Neural cell (in vitro differentiated cells): ENCODE results near the gene EDA. TPM values are rescaled to one million over a fixed set of nuclear protein-coding genes. Genes with fewer than 3 reads are reported as not detected.

Experiments
- H2AFZ ChIP-seq: fragments of 200-600, 300-800 bp; sonication (generic), shearing (Covaris generic); 2 replicates; pipeline ENCODE4 v1.6.0; 2014; ENCODE audit warnings: low read depth, mild to moderate bottlenecking, antibody characterized with exemption, low read length, moderate library complexity
- H3F3A ChIP-seq: fragments of 200-600 bp; shearing (Covaris generic); 2 replicates; pipeline ENCODE4 v1.6.1; 2016; ENCODE audit warnings: mild to moderate bottlenecking, moderate library complexity, mixed read lengths, antibody characterized with exemption, low read length; ENCODE audit not compliant: insufficient read depth, poor library complexity, severe bottlenecking
- H3K27ac ChIP-seq: fragments of 200-600, 300-800 bp; sonication (generic), shearing (Covaris generic); 2 replicates; pipeline ENCODE4 v1.5.1; 2014; ENCODE audit warnings: mild to moderate bottlenecking, low read length, moderate library complexity
- H3K27me3 ChIP-seq: fragments of 300-800, 200-600 bp; sonication (generic), shearing (Covaris generic); 2 replicates; pipeline ENCODE4 v1.6.0; 2014; ENCODE audit warnings: mild to moderate bottlenecking, low read depth, low read length, moderate library complexity; ENCODE audit not compliant: insufficient read depth
- H3K36me3 ChIP-seq: fragments of 300-800, 200-600 bp; sonication (generic), shearing (Covaris generic); 2 replicates; pipeline ENCODE4 v1.5.1; 2014; ENCODE audit warnings: mild to moderate bottlenecking, antibody characterized with exemption, low read length, moderate library complexity; ENCODE audit not compliant: insufficient read depth
- H3K4me2 ChIP-seq: fragments of 300-800, 200-600 bp; sonication (generic), shearing (Covaris generic); 2 replicates; pipeline ENCODE4 v1.6.0; 2014; ENCODE audit warnings: mild to moderate bottlenecking, low read length
- H3K4me3 ChIP-seq: fragments of 300-800, 200-600 bp; sonication (generic), shearing (Covaris generic); 2 replicates; pipeline ENCODE4 v1.5.1; 2014; ENCODE audit warnings: mild to moderate bottlenecking, low read length, moderate library complexity
- H3K79me2 ChIP-seq: fragments of 200-600 bp; shearing (Covaris generic); replicated peaks from 2 replicates; pipeline ENCODE4 v1.6.0; 2014; ENCODE audit warnings: mild to moderate bottlenecking, low read length, moderate library complexity; ENCODE audit not compliant: insufficient read depth
- H3K9ac ChIP-seq: fragments of 300-800, 200-600 bp; sonication (generic), shearing (Covaris generic); 2 replicates; pipeline ENCODE4 v1.6.1; 2016; ENCODE audit warnings: mild to moderate bottlenecking, low read length, mixed read lengths
- H3K9me2 ChIP-seq: fragments of 200-600 bp; shearing (Covaris generic); 2 replicates; pipeline ENCODE4 v1.6.1; 2016; ENCODE audit warnings: mild to moderate bottlenecking, low read length, mixed read lengths; ENCODE audit not compliant: insufficient read depth
- H3K9me3 ChIP-seq: fragments of 200-600, 300-800 bp; sonication (generic), shearing (Covaris generic); 2 replicates; pipeline ENCODE4 v1.6.1; 2016; ENCODE audit warnings: mild to moderate bottlenecking, mixed run types, low read length, moderate library complexity, mixed read lengths
- H4K20me1 ChIP-seq: fragments of 200-600 bp; shearing (Covaris generic); 2 replicates; pipeline ENCODE4 v1.6.1; 2016; ENCODE audit warnings: mild to moderate bottlenecking, mixed run types; ENCODE audit not compliant: insufficient read depth
- EP300 ChIP-seq: fragments of 450-650 bp; conservative IDR thresholded peaks from 2 replicates; pipeline ENCODE4 v1.6.1; 2014; ENCODE audit warnings: antibody characterized with exemption, mild to moderate bottlenecking, moderate library complexity; ENCODE audit not compliant: poor library complexity, severe bottlenecking
- EZH2 ChIP-seq: fragments of 200-600, 300-800 bp; shearing (Covaris generic), sonication (generic); IDR thresholded peaks from 2 replicates; pipeline ENCODE4 v1.6.1; 2014; ENCODE audit warnings: antibody characterized with exemption, low read length, borderline replicate concordance, mild to moderate bottlenecking; ENCODE audit not compliant: insufficient read depth, poor library complexity, severe bottlenecking
- MXI1 ChIP-seq: fragments of 450-650 bp; conservative IDR thresholded peaks from 2 replicates; pipeline ENCODE4 v1.6.1; 2014; ENCODE audit warnings: antibody characterized with exemption, mild to moderate bottlenecking; ENCODE audit not compliant: poor library complexity, severe bottlenecking
- POLR2AphosphoS5 ChIP-seq: IDR thresholded peaks from 2 replicates; pipeline ENCODE4 v1.6.1; 2012
- RAD21 ChIP-seq: fragments of 450-650 bp; conservative IDR thresholded peaks from 2 replicates; pipeline ENCODE4 v1.6.1; 2014; ENCODE audit warnings: antibody characterized with exemption, mild to moderate bottlenecking, moderate library complexity
- SMC3 ChIP-seq: fragments of 450-650 bp; conservative IDR thresholded peaks from 2 replicates; pipeline ENCODE4 v1.6.1; 2014; ENCODE audit warnings: antibody characterized with exemption, mild to moderate bottlenecking, moderate library complexity; ENCODE audit not compliant: poor library complexity
- TAF1 ChIP-seq: IDR thresholded peaks from 2 replicates; pipeline ENCODE4 v1.6.1; 2012; ENCODE audit warnings: low read depth
- polyA plus RNA-seq: library from polyadenylated mRNA; depleted of rRNA; stranded (reverse); fragments of >200 nt; gene quantifications from 2 replicates; pipeline ENCODE4 v1.2.3, GENCODE V29; 2014
- TF ChIP-seq, protein P1 (sequence below): IDR thresholded peaks from 2 replicates; pipeline ENCODE4 v1.6.1; 2012; ENCODE audit warnings: borderline replicate concordance
- TF ChIP-seq, protein P2 (sequence below): fragments of 450-650 bp; IDR thresholded peaks from 2 replicates; pipeline ENCODE4 v1.5.1; 2014; ENCODE audit warnings: antibody characterized with exemption, mild to moderate bottlenecking, moderate library complexity; ENCODE audit not compliant: poor library complexity, severe bottlenecking

The EDA gene
- polyA plus RNA-seq, 1 donor from 2014 or later, result 1.1 TPM

DNA sequence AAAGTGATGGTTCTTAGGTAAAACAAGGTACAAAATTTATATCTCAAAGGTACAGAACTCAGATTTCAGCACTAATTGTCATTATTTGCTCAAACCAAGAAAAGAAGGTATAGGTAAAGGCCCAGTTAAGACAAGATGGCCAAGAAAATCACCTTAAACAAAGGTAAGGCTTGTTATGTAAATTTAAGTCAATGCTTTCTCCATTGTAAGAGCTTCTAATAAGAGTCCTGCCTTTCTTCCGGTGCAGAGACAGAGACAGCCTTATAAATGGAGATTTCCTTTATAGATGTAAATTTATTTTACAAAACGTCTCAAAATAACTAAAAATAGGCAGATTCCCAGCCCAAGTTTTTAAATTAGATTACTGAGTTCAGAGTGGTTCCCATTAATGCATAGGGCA, 89.9 kb downstream of the EDA start:
- Histone ChIP-seq H3K36me3 (no peaks in the 10 kb centered on the region), H3K9ac (no peak overlapping the region), H3F3A (no peaks in the 10 kb centered on the region), H3K4me3 (no peak overlapping the region), H3K4me2 (no peak overlapping the region), H2AFZ (no peak overlapping the region), H3K9me2 (no peaks in the 10 kb centered on the region), H3K79me2 (no peaks in the 10 kb centered on the region), H3K27ac (no peak overlapping the region), H3K9me3 (no peaks in the 10 kb centered on the region), H4K20me1 (no peaks in the 10 kb centered on the region), H3K27me3 (no peaks in the 10 kb centered on the region)
- TF ChIP-seq MXI1, result no peak

DNA sequence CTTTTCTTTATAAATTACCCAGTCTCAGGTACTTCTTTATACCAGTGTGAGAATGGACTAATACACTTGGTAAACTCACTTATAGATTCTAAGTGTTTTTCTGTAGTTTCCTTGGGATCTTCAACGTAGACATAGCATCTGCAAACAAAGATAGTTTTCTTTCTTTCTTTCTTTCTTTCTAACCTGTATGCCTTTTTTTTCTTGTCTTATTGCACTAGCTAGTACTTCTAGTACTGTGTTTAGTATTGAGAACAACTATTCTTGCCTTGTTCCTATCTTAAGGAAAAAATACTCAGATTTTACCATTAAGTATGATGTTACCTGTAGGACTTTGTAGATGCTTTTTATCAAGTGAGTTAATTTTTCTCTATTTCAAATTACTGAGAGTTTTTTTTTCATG, 102.2 kb downstream of the EDA start:
- Histone ChIP-seq H2AFZ (no peak overlapping the region), H3K27ac (no peak overlapping the region), H3K36me3 (no peaks in the 10 kb centered on the region), H3K4me2 (no peak overlapping the region), H4K20me1 (no peaks in the 10 kb centered on the region), H3K27me3 (no peaks in the 10 kb centered on the region), H3K9ac (no peak overlapping the region), H3F3A (no peaks in the 10 kb centered on the region), H3K79me2 (no peaks in the 10 kb centered on the region), H3K9me3 (no peaks in the 10 kb centered on the region), H3K4me3 (no peak overlapping the region), H3K9me2 (no peaks in the 10 kb centered on the region)
- TF ChIP-seq, protein P1, sequence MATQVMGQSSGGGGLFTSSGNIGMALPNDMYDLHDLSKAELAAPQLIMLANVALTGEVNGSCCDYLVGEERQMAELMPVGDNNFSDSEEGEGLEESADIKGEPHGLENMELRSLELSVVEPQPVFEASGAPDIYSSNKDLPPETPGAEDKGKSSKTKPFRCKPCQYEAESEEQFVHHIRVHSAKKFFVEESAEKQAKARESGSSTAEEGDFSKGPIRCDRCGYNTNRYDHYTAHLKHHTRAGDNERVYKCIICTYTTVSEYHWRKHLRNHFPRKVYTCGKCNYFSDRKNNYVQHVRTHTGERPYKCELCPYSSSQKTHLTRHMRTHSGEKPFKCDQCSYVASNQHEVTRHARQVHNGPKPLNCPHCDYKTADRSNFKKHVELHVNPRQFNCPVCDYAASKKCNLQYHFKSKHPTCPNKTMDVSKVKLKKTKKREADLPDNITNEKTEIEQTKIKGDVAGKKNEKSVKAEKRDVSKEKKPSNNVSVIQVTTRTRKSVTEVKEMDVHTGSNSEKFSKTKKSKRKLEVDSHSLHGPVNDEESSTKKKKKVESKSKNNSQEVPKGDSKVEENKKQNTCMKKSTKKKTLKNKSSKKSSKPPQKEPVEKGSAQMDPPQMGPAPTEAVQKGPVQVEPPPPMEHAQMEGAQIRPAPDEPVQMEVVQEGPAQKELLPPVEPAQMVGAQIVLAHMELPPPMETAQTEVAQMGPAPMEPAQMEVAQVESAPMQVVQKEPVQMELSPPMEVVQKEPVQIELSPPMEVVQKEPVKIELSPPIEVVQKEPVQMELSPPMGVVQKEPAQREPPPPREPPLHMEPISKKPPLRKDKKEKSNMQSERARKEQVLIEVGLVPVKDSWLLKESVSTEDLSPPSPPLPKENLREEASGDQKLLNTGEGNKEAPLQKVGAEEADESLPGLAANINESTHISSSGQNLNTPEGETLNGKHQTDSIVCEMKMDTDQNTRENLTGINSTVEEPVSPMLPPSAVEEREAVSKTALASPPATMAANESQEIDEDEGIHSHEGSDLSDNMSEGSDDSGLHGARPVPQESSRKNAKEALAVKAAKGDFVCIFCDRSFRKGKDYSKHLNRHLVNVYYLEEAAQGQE, result no peak

DNA sequence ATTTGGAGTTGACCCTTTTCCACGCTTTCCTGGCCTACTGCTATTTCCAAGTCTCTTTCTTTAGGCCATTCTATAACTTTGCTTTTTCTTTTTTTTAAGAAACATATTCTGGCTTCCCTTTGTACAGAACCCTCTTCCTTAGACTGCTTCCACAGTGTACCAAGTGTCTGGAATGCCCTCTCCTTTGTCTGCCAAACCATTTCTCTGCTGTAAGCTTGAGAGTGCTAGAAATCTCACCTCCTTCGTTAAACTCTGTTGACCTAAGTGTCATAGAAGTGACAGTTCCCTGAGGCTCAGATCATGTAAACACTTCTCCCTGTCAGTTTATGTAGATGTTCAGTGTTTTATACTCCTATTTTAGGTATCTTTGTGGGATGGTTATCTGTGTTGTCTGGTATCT, 108.4 kb downstream of the EDA start:
- no peaks in the 10 kb centered on the region for H3K27me3 ChIP-seq
- H3F3A ChIP-seq, result no peaks in the 10 kb centered on the region
- no peaks in the 10 kb centered on the region for H3K9me2 ChIP-seq
- H3K4me2 ChIP-seq, result no peak overlapping the region
- H3K4me3 ChIP-seq, result no peak overlapping the region
- no peak overlapping the region for H2AFZ ChIP-seq
- TF ChIP-seq POLR2AphosphoS5 (no peak), MXI1 (no peak), TAF1 (no peak), SMC3 (no peak), EZH2 (no peak), EP300 (no peak), RAD21 (no peak)
- TF ChIP-seq, protein P2, sequence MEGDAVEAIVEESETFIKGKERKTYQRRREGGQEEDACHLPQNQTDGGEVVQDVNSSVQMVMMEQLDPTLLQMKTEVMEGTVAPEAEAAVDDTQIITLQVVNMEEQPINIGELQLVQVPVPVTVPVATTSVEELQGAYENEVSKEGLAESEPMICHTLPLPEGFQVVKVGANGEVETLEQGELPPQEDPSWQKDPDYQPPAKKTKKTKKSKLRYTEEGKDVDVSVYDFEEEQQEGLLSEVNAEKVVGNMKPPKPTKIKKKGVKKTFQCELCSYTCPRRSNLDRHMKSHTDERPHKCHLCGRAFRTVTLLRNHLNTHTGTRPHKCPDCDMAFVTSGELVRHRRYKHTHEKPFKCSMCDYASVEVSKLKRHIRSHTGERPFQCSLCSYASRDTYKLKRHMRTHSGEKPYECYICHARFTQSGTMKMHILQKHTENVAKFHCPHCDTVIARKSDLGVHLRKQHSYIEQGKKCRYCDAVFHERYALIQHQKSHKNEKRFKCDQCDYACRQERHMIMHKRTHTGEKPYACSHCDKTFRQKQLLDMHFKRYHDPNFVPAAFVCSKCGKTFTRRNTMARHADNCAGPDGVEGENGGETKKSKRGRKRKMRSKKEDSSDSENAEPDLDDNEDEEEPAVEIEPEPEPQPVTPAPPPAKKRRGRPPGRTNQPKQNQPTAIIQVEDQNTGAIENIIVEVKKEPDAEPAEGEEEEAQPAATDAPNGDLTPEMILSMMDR, result no peak
- TF ChIP-seq, protein P1, result no peak
- H3K9me3 ChIP-seq, result no peaks in the 10 kb centered on the region
- H4K20me1 ChIP-seq, result no peaks in the 10 kb centered on the region
- H3K9ac ChIP-seq, result no peak overlapping the region
- H3K36me3 ChIP-seq, result no peaks in the 10 kb centered on the region
- H3K27ac ChIP-seq, result no peak overlapping the region
- H3K79me2 ChIP-seq, result no peaks in the 10 kb centered on the region
